Measurements from ENCODE around the gene HHATL. TPM values are rescaled to one million over a fixed set of nuclear protein-coding genes. Genes with fewer than 3 reads are reported as not detected.

HHATL gene
- total RNA-seq, 6 donors from 2014 or later, result 0.71 to 1.6 (median 0.98) TPM; not detected in 2

- ATAC-seq (ENCODE audit: low FRiP score in 2 of 2) (no peak), DNase-seq (no peak)
- Histone ChIP-seq H3K4me1 (no peaks in the 10 kb centered on the region), H3K27me3 (no peaks in the 10 kb centered on the region), H3K9me3 (peaks cover 0 to 3% (median 0%) of the 10 kb centered on the region in 4 donors), H3K4me3 (no peak overlapping the region), H3K27ac (no peak overlapping the region), H3K36me3 (no peaks in the 10 kb centered on the region)
- TF ChIP-seq POLR2A (IDR thresholded peaks at IDR 0.05) (no peak), EP300 (IDR thresholded peaks at IDR 0.05) (no peak), CTCF (IDR thresholded peaks at IDR 0.05) (no peak), POLR2AphosphoS5 (IDR thresholded peaks at IDR 0.05) (no peak)
- WGBS, 2 donors, result 83 to 89% methylated on average over 2 of the region's 2 CpGs
These were observed 24.2 kb downstream of the HHATL start for GRCh38 chr3:42678447-42678846.

GRCh38 chr3:42675909-42676308, 26.7 kb downstream of the HHATL start:
- H3K36me3 ChIP-seq, result no peaks in the 10 kb centered on the region
- ATAC-seq (ENCODE audit: low FRiP score in 2 of 2), result no peak
- TF ChIP-seq EP300 (IDR thresholded peaks at IDR 0.05) (no peak), CTCF (IDR thresholded peaks at IDR 0.05) (no peak), POLR2A (IDR thresholded peaks at IDR 0.05) (no peak), POLR2AphosphoS5 (IDR thresholded peaks at IDR 0.05) (no peak)
- no peaks in the 10 kb centered on the region for H3K4me1 ChIP-seq
- H3K4me3 ChIP-seq, result no peak overlapping the region
- no peak for DNase-seq
- H3K27ac ChIP-seq, result no peak overlapping the region
- peaks cover 0 to 3% (median 0%) of the 10 kb centered on the region in 4 donors for H3K9me3 ChIP-seq
- H3K27me3 ChIP-seq, result no peaks in the 10 kb centered on the region
- WGBS, 2 donors, result 87 to 96% methylated on average over 2 of the region's 2 CpGs

- no peaks in the 10 kb centered on the region for H3K4me1 ChIP-seq
- TF ChIP-seq EP300 (IDR thresholded peaks at IDR 0.05), result no peak
- no peak for TF ChIP-seq CTCF (IDR thresholded peaks at IDR 0.05)
- no peak for TF ChIP-seq POLR2AphosphoS5 (IDR thresholded peaks at IDR 0.05)
- TF ChIP-seq POLR2A (IDR thresholded peaks at IDR 0.05), result no peak
- no peak for DNase-seq
- H3K4me3 ChIP-seq, result no peak overlapping the region
- H3K9me3 ChIP-seq, result peaks cover 0 to 3% (median 0%) of the 10 kb centered on the region in 4 donors
- no peaks in the 10 kb centered on the region for H3K27me3 ChIP-seq
- no peak for ATAC-seq (ENCODE audit: low FRiP score in 2 of 2)
- 52 to 62% methylated on average over 3 of the region's 3 CpGs for WGBS, 2 donors
- no peaks in the 10 kb centered on the region for H3K36me3 ChIP-seq
- H3K27ac ChIP-seq, result no peak overlapping the region
These were observed 28.5 kb downstream of the HHATL start for GRCh38 chr3:42674146-42674545.

GRCh38 chr3:42673082-42673481, 29.5 kb downstream of the HHATL start:
- Histone ChIP-seq H3K36me3 (no peaks in the 10 kb centered on the region), H3K4me3 (no peak overlapping the region), H3K27me3 (no peaks in the 10 kb centered on the region), H3K9me3 (no peaks in the 10 kb centered on the region), H3K4me1 (no peaks in the 10 kb centered on the region), H3K27ac (no peak overlapping the region)
- ATAC-seq (ENCODE audit: low FRiP score in 2 of 2) (no peak), DNase-seq (no peak)
- TF ChIP-seq POLR2AphosphoS5 (IDR thresholded peaks at IDR 0.05) (no peak), CTCF (IDR thresholded peaks at IDR 0.05) (no peak), POLR2A (IDR thresholded peaks at IDR 0.05) (no peak), EP300 (IDR thresholded peaks at IDR 0.05) (no peak)

GRCh38 chr3:42672515-42672914, 30.1 kb downstream of the HHATL start:
- DNase-seq (no peak), ATAC-seq (ENCODE audit: low FRiP score in 2 of 2) (no peak)
- Histone ChIP-seq H3K36me3 (no peaks in the 10 kb centered on the region), H3K4me3 (no peak overlapping the region), H3K4me1 (no peaks in the 10 kb centered on the region), H3K27ac (no peak overlapping the region), H3K27me3 (no peaks in the 10 kb centered on the region), H3K9me3 (no peaks in the 10 kb centered on the region)
- WGBS, 2 donors, result 48 to 50% methylated on average over 1 of the region's 1 CpG
- no peak for TF ChIP-seq CTCF (IDR thresholded peaks at IDR 0.05)
- TF ChIP-seq POLR2AphosphoS5 (IDR thresholded peaks at IDR 0.05), result no peak
- no peak for TF ChIP-seq POLR2A (IDR thresholded peaks at IDR 0.05)
- TF ChIP-seq EP300 (IDR thresholded peaks at IDR 0.05), result no peak
